Measurements from ENCODE around the gene SMIM14.
"Not testable (repeated sequence)": the region's sequence is repeated elsewhere in the genome, so short reads cannot be mapped to it uniquely, and the experiment has no call there.

SMIM14 gene

GRCh38 chr4:39642885-39643552 is 4.4 kb upstream of the SMIM14 start:
- DNase-seq (ENCODE audit: low spot score): no peak

GRCh38 chr4:39641451-39641850 is 2.8 kb upstream of the SMIM14 start:
- DNase-seq (ENCODE audit: low spot score): no peak

- DNase-seq (ENCODE audit: low spot score): peak; percentile 68
Measured at GRCh38 chr4:39637586-39638353, 895 bp downstream of the SMIM14 start.

GRCh38 chr4:39637221-39637585 is 1.5 kb downstream of the SMIM14 start:
- no peak for DNase-seq (ENCODE audit: low spot score)

- DNase-seq (ENCODE audit: low spot score): no peak
Measured at GRCh38 chr4:39636531-39637184, 2.0 kb downstream of the SMIM14 start.

GRCh38 chr4:39635023-39635422 is 3.6 kb downstream of the SMIM14 start:
- DNase-seq (ENCODE audit: low spot score): no peak

- no peak for DNase-seq (ENCODE audit: low spot score)
Measured at GRCh38 chr4:39631700-39632079, 7.0 kb downstream of the SMIM14 start.

GRCh38 chr4:39627413-39627812 is 11.3 kb downstream of the SMIM14 start:
- DNase-seq (ENCODE audit: low spot score): no peak

GRCh38 chr4:39626913-39627312 is 11.8 kb downstream of the SMIM14 start:
- no peak for DNase-seq (ENCODE audit: low spot score)

- DNase-seq (ENCODE audit: low spot score): no peak
Measured at GRCh38 chr4:39626261-39626660, 12.4 kb downstream of the SMIM14 start.

- no peak for DNase-seq (ENCODE audit: low spot score)
Measured at GRCh38 chr4:39621582-39621981, 17.1 kb downstream of the SMIM14 start.

- DNase-seq (ENCODE audit: low spot score): no peak
Measured at GRCh38 chr4:39620551-39621313, 17.9 kb downstream of the SMIM14 start.

- DNase-seq (ENCODE audit: low spot score): no peak
Measured at GRCh38 chr4:39617534-39617933, 21.1 kb downstream of the SMIM14 start.

- no peak for DNase-seq (ENCODE audit: low spot score)
Measured at GRCh38 chr4:39616651-39617050, 22.0 kb downstream of the SMIM14 start.

- DNase-seq (ENCODE audit: low spot score): not testable (repeated sequence)
Measured at GRCh38 chr4:39616112-39616511, 22.6 kb downstream of the SMIM14 start.

- DNase-seq (ENCODE audit: low spot score): peak; percentile 30
Measured at GRCh38 chr4:39614487-39615162, 24.0 kb downstream of the SMIM14 start.

- DNase-seq (ENCODE audit: low spot score): peak; percentile 21
Measured at GRCh38 chr4:39613093-39613656, 25.5 kb downstream of the SMIM14 start.

- no peak for DNase-seq (ENCODE audit: low spot score)
Measured at GRCh38 chr4:39609454-39609931, 29.2 kb downstream of the SMIM14 start.

- DNase-seq (ENCODE audit: low spot score): no peak
Measured at GRCh38 chr4:39608451-39608850, 30.2 kb downstream of the SMIM14 start.

- no peak for DNase-seq (ENCODE audit: low spot score)
Measured at GRCh38 chr4:39606747-39607146, 31.9 kb downstream of the SMIM14 start.

- DNase-seq (ENCODE audit: low spot score): no peak
Measured at GRCh38 chr4:39597695-39598381, 40.8 kb downstream of the SMIM14 start.

Data from AG08396 (cell line).